OCI-LY3 (cell line): ENCODE measurements around the gene PARD6G.

Experiments used
- H2AFZ ChIP-seq: fragments of 200-600, 300-600 bp; shearing (Covaris generic); 2 replicates; pipeline ENCODE4 v1.6.0; 2014; ENCODE audit warnings: antibody characterized with exemption, low read depth, low read length
- H3K27ac ChIP-seq: fragments of 200-600, 300-600 bp; sonication (generic); 2 replicates; pipeline ENCODE4 v1.5.1; 2014; ENCODE audit warnings: mild to moderate bottlenecking, low read length, moderate library complexity, mixed read lengths
- H3K27me3 ChIP-seq: fragments of 200-600, 300-600 bp; sonication (generic); 2 replicates; pipeline ENCODE4 v1.6.1; 2014; ENCODE audit warnings: low read depth, low read length, mixed read lengths
- H3K36me3 ChIP-seq: fragments of 200-600, 300-600 bp; sonication (generic); replicated peaks from 2 replicates; pipeline ENCODE3; 2014; ENCODE audit warnings: low read depth, low read length, mixed read lengths
- H3K4me1 ChIP-seq: fragments of 300-600, 200-600 bp; sonication (generic); 2 replicates; pipeline ENCODE4 v1.6.1; 2014; ENCODE audit warnings: low read length, mixed read lengths
- H3K4me2 ChIP-seq: fragments of 200-600, 300-600 bp; sonication (generic); 2 replicates; pipeline ENCODE4 v1.6.1; 2014; ENCODE audit warnings: low read length, mixed read lengths
- H3K4me3 ChIP-seq: fragments of 300-600, 200-600 bp; sonication (generic); 2 replicates; pipeline ENCODE4 v1.5.1; 2014; ENCODE audit warnings: antibody characterized with exemption, mild to moderate bottlenecking, low read length, moderate library complexity
- H3K79me2 ChIP-seq: fragments of 300-600, 200-600 bp; shearing (Covaris generic); 2 replicates; pipeline ENCODE4 v1.6.1; 2014; ENCODE audit warnings: mild to moderate bottlenecking, low read length, mixed read lengths
- H3K9ac ChIP-seq: fragments of 300-600, 200-600 bp; shearing (Covaris generic); 2 replicates; pipeline ENCODE4 v1.6.0; 2014; ENCODE audit warnings: mild to moderate bottlenecking, low read length, moderate library complexity
- H3K9me3 ChIP-seq: fragments of 200-600, 300-600 bp; shearing (Covaris generic); 2 replicates; pipeline ENCODE4 v1.6.1; 2014; ENCODE audit warnings: low read length, mixed read lengths; ENCODE audit not compliant: insufficient read depth
- H4K20me1 ChIP-seq: fragments of 200-600, 300-600 bp; sonication (generic); 2 replicates; pipeline ENCODE4 v1.6.1; 2016; ENCODE audit warnings: low read length, mixed read lengths; ENCODE audit not compliant: insufficient read depth
- CTCF ChIP-seq: fragments of 200-600, 300-600 bp; sonication (generic); IDR thresholded peaks from 2 replicates; pipeline ENCODE4 v1.5.1; 2014; ENCODE audit warnings: antibody characterized with exemption, low read length, low read depth
- EZH2phosphoT487 ChIP-seq: fragments of 200-600 bp; shearing (Covaris generic); IDR thresholded peaks from 2 replicates; pipeline ENCODE4 v1.6.1; 2018; ENCODE audit warnings: antibody characterized with exemption, mixed run types, low read depth

PARD6G gene

DNA sequence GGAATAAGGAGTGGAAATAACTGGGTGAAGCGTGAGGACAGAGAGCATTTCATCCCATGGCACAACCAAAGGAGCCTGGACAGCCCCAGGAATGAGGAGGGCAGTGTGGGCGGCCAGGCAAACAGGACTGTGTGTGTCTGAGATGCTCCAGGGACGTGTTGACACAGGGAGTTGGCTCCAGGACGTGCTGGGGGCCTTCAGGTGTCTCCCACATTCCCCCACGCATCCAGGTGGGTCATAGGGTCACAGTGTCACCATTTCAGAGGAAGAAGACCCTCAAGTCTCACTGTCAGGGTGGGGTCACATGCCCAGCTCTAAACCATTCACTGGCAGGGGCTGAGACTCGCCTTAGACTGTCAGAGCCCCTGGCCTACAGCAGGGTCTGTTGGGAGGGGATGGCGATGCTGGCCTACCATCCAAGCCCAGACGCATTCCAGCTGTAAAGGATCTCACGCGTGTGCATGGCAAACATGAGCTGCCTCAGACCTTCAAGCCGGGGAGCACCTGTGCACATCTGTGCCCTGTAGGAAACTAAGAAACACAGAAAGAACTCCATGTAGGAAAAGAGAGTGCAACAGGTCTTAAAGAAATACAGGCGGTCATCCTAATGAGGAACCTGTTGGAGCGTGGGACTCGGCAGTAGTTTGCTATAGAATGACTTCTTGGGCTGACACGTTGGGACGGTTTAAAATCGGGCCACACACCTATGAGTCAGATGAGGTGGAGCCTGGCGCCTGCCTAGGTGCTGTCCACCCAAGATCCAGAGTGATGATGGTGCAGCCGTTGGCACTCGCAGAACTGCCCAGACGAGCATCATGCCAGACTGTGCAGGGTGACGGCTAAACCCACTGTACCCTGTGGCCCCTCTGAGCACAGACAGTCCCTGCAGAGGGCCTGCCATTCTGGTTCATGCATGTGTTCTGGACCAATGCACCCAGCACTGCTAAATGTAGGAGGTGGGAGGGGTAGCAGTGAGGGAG lies 17.3 kb downstream of the PARD6G start:
- H3K4me3 ChIP-seq: no peak overlapping the region
- H3K4me1 ChIP-seq: no peaks in the 10 kb centered on the region
- 0 out of 2 replicates have a peak, but pooled peaks cover 3% of the 10 kb centered on the region for H3K27me3 ChIP-seq
- peaks cover 3% of the 10 kb centered on the region; the same call in 1 of the 2 replicates for H3K79me2 ChIP-seq
- TF ChIP-seq CTCF (no peak), EZH2phosphoT487 (no peak)
- H2AFZ ChIP-seq: no peak overlapping the region
- no peak overlapping the region for H3K4me2 ChIP-seq
- H3K9me3 ChIP-seq: no peaks in the 10 kb centered on the region
- H4K20me1 ChIP-seq: peaks cover 34% of the 10 kb centered on the region
- H3K36me3 ChIP-seq: no peaks in the 10 kb centered on the region
- H3K9ac ChIP-seq: no peak overlapping the region
- H3K27ac ChIP-seq: no peak overlapping the region

DNA sequence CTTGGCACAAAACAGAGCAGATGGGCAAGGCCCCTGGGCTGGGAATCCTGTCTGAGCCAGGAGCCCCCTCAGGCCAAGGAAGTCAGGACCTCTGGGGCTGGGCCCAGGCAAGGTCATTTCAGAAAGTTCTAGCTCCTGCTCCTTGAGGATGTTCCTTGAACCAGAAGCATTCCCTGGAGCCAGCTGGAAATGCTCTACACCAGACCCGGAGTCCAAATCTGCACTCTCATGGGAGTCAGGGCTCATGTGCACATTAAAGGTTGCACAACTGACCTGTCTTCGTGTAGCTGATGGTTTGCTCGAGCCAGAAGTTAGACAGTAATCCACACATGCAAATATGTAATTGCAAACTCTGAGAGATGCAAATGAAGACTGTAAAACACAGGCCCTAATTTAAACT lies 18.0 kb downstream of the PARD6G start:
- H3K79me2 ChIP-seq: peaks cover 3% of the 10 kb centered on the region; the same call in 1 of the 2 replicates
- H3K9me3 ChIP-seq: no peaks in the 10 kb centered on the region
- 0 out of 2 replicates have a peak, but pooled peaks cover 1% of the 10 kb centered on the region for H3K27me3 ChIP-seq
- no peak overlapping the region for H2AFZ ChIP-seq
- H3K4me2 ChIP-seq: no peak overlapping the region
- no peaks in the 10 kb centered on the region for H3K4me1 ChIP-seq
- H3K9ac ChIP-seq: no peak overlapping the region
- no peaks in the 10 kb centered on the region for H3K36me3 ChIP-seq
- TF ChIP-seq CTCF (no peak), EZH2phosphoT487 (no peak)
- H3K4me3 ChIP-seq: no peak overlapping the region
- peaks cover 34% of the 10 kb centered on the region for H4K20me1 ChIP-seq
- no peak overlapping the region for H3K27ac ChIP-seq

DNA sequence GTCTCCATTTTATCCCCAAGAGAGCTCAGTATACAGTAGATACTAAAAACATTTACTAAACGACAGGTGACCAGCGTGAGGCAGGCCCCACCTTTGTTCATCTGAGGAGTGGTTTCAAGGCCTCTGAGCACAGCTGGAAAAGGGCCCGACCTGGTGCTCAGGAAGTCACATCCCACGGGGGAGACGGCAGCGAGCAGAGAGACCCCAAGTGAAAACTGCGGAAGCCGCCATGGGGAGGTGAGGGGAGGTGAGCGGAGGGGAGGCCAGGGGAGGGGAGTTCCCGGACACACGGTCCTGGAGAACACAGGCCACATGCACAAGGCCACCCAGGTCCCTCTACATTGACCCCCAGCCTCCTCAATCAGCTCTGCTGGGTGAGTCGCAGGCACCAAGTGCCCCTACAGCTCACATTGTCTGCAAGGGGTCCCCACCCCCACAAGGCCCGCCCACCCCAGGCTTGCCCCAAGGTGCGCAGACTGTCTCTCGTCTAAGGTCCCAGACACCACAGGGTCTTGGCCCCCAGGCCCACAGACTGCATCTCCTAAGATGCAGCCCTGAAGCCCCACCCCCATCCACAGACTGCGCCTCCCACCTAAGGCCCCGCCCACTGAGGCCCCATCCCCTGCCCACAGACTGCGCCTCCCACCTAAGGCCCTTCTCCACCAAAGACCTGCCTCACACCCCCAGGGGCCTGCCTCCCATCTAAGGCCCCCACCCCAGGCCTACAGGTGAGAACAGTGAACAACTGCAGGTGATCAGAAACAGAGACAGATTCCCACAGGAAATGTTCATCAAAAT lies 19.1 kb downstream of the PARD6G start:
- H3K79me2 ChIP-seq: no peaks in the 10 kb centered on the region; the same call in 1 of the 2 replicates
- no peak overlapping the region for H3K9ac ChIP-seq
- no peaks in the 10 kb centered on the region for H3K9me3 ChIP-seq
- no peak overlapping the region for H2AFZ ChIP-seq
- H3K4me2 ChIP-seq: no peak overlapping the region
- no peak overlapping the region for H3K4me3 ChIP-seq
- no peaks in the 10 kb centered on the region for H3K4me1 ChIP-seq
- H3K27ac ChIP-seq: no peak overlapping the region
- H3K36me3 ChIP-seq: no peaks in the 10 kb centered on the region
- TF ChIP-seq EZH2phosphoT487 (no peak), CTCF (no peak)
- no peaks in the 10 kb centered on the region for H3K27me3 ChIP-seq
- H4K20me1 ChIP-seq: peaks cover 23% of the 10 kb centered on the region

DNA sequence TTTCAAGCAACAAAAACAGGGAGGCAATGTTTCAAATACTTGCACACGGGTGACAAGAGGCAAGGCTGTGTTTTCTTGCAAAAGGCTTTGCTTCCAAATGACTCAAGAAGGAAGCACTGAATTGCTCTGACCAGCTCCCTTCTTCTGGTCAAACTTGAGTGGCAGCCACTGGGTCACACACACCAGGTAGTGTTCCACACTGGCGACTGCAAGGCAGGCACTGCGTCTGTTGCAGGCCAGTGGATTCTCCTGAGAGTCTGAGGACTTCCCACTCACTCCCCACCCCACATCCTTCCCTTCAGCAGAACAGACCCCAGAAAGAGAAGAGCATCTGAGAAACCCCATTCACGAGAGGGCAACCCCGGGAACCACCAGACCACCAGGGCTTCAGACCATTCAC lies 19.8 kb downstream of the PARD6G start:
- Histone ChIP-seq H3K36me3 (no peaks in the 10 kb centered on the region), H3K27ac (no peak overlapping the region), H2AFZ (no peak overlapping the region), H3K9me3 (no peaks in the 10 kb centered on the region), H3K4me3 (no peak overlapping the region), H3K27me3 (no peaks in the 10 kb centered on the region), H3K9ac (no peak overlapping the region), H3K4me2 (no peak overlapping the region), H3K4me1 (no peaks in the 10 kb centered on the region), H4K20me1 (peaks cover 16% of the 10 kb centered on the region), H3K79me2 (no peaks in the 10 kb centered on the region)
- TF ChIP-seq EZH2phosphoT487 (no peak), CTCF (no peak)
